ENCODE data around the gene ZNF284. TPM values are rescaled to one million over a fixed set of nuclear protein-coding genes. Genes with fewer than 3 reads are reported as not detected.

ZNF284 gene
- total RNA-seq, 1 experiment from 2014 or later: 2.6 TPM

- Histone ChIP-seq H2BK120ac (ENCODE audit: low read depth, low read length, poor library complexity, severe bottlenecking) (no peak overlapping the region), H2BK20ac (ENCODE audit: low read depth, low read length, poor library complexity, severe bottlenecking) (no peak overlapping the region), H2BK5ac (ENCODE audit: insufficient read length, low read length) (no peak overlapping the region), H3K79me2 (ENCODE audit: insufficient read depth, low read length) (no peaks in the 10 kb centered on the region), H4K91ac (ENCODE audit: insufficient read length, low read depth, low read length) (no peak overlapping the region), H3K27me3 (ENCODE audit: insufficient read depth, low read length) (no peaks in the 10 kb centered on the region), H3K4me1 (ENCODE audit: insufficient read depth, low read length) (no peaks in the 10 kb centered on the region), H3K79me1 (ENCODE audit: insufficient read depth, low read depth, low read length, poor library complexity, severe bottlenecking) (no peaks in the 10 kb centered on the region), H4K5ac (ENCODE audit: insufficient read length, low read depth, low read length) (no peak overlapping the region), H3K27ac (ENCODE audit: insufficient read length, low read depth, low read length) (no peak overlapping the region), H3K4ac (ENCODE audit: low read depth, low read length) (no peak overlapping the region), H3K14ac (ENCODE audit: insufficient read depth, low read length) (no peak overlapping the region), H3K56ac (ENCODE audit: insufficient read length, low read depth, low read length) (no peak overlapping the region), H2BK12ac (ENCODE audit: insufficient read length, low read depth, low read length) (no peak overlapping the region), H4K20me1 (ENCODE audit: control insufficient read depth, insufficient read depth, insufficient read length) (no peaks in the 10 kb centered on the region), H3K9me3 (ENCODE audit: control insufficient read depth, low read depth, low read length) (peaks cover 16% of the 10 kb centered on the region), H3T11ph (ENCODE audit: low read length) (no peak overlapping the region), H3K4me2 (ENCODE audit: insufficient read depth, insufficient read length, low read length) (no peak overlapping the region), H2AK5ac (ENCODE audit: insufficient read length, low read length) (no peak overlapping the region), H3K23ac (ENCODE audit: insufficient read length, low read depth, low read length) (no peak overlapping the region), H4K8ac (replicated peaks; ENCODE audit: insufficient read length, low read depth, low read length) (no peak overlapping the region), H2BK15ac (ENCODE audit: low read depth, low read length) (no peak overlapping the region), H3K18ac (ENCODE audit: insufficient read length, low read depth, low read length) (no peak overlapping the region), H3K9ac (ENCODE audit: extremely low read depth, insufficient read length, low read length) (no peak overlapping the region), H3K23me2 (ENCODE audit: insufficient read length, low read depth, low read length, poor library complexity, severe bottlenecking) (no peaks in the 10 kb centered on the region), H2AFZ (ENCODE audit: low read length) (no peak overlapping the region)
- TF ChIP-seq CTCF (conservative IDR thresholded peaks at IDR 0.05): no peak
- Mint-ChIP-seq H3K4me1 (peaks cover 0 to 3% of the 10 kb centered on the region in 2 experiments; a peak in 2 of 4 replicates), H3K27me3 (ENCODE audit: low read depth) (peaks cover 13% of the 10 kb centered on the region), H3K4me3 (no peak overlapping the region), H3K9me3 (peaks cover 41 to 47% of the 10 kb centered on the region in 2 experiments), H3K27ac (no peak overlapping the region), H3K36me3 (ENCODE audit: insufficient read depth in 1 of 3, low read depth in 3 of 3) (peaks cover 65 to 76% (median 75%) of the 10 kb centered on the region in 3 experiments)
- DNase-seq: no peak
- no CpG with 5 or more reads among the region's 3 CpGs for WGBS (ENCODE audit: extremely low coverage, insufficient read length, low lambda C conversion rate)
These were observed 5.7 kb upstream of the ZNF284 start for GRCh38 chr19:44066305-44066704.

Data from H9 (cell line).